GM12891 (cell line): ENCODE measurements around the gene CRKL.

Source experiments
- PAX5 ChIP-seq: IDR thresholded peaks from 2 replicates; pipeline ENCODE4 v1.6.1; 2011; ENCODE audit warnings: low read length, moderate library complexity, mild to moderate bottlenecking; ENCODE audit not compliant: insufficient read depth, severe bottlenecking
- POLR2A ChIP-seq: IDR thresholded peaks from 2 replicates; pipeline ENCODE4 v1.6.1; 2011; ENCODE audit warnings: low read depth, low read length, control low read depth
- POLR2AphosphoS5 ChIP-seq: IDR thresholded peaks from 2 replicates; pipeline ENCODE4 v1.6.1; 2011; ENCODE audit warnings: low read depth, low read length, control low read depth
- POU2F2 ChIP-seq: IDR thresholded peaks from 2 replicates; pipeline ENCODE4 v1.6.1; 2011; ENCODE audit warnings: low read depth, mild to moderate bottlenecking, control low read depth, low read length, moderate library complexity
- SPI1 ChIP-seq: IDR thresholded peaks from 2 replicates; pipeline ENCODE4 v1.6.1; 2011; ENCODE audit warnings: low read depth, low read length, control low read depth
- TAF1 ChIP-seq: IDR thresholded peaks from 2 replicates; pipeline ENCODE4 v1.6.1; 2011; ENCODE audit warnings: low read depth, low read length, control low read depth

- TF ChIP-seq POLR2A (no peak), TAF1 (no peak), POLR2AphosphoS5 (no peak), SPI1 (no peak), POU2F2 (no peak), PAX5 (no peak)
These were observed 73.3 kb downstream of the CRKL start for GRCh38 chr22:20990184-20991180.
